ENCODE results near the gene AGBL5. TPM values are rescaled to one million over a fixed set of nuclear protein-coding genes. Genes with fewer than 3 reads are reported as not detected.
A peak's percentile ranks its signal among the peaks of the same experiment; 100 is the strongest.

Gene AGBL5
- total RNA-seq, 1 experiment from 2014 or later = 40.0 TPM

GRCh38 chr2:27010139-27010538, 41.3 kb upstream of the AGBL5 start:
- no peak overlapping the region for H3K9ac ChIP-seq (ENCODE audit: low read length)
- peak overlapping the region in 1 of 2 experiments; percentile 37; a peak in 2 of 4 replicates for H3K4me3 ChIP-seq (replicated peaks in 1 of 2; ENCODE audit: low read depth in 1 of 2, low read length in 2 of 2)
- TF ChIP-seq ELF1 (IDR thresholded peaks at IDR 0.05; ENCODE audit: borderline replicate concordance, low read depth) = no peak
- no peak for TF ChIP-seq ZBTB33 (IDR thresholded peaks at IDR 0.05; ENCODE audit: extremely low read depth, insufficient replicate concordance, low read length)
- no peak for TF ChIP-seq TCF7L2 (IDR thresholded peaks at IDR 0.05; ENCODE audit: borderline replicate concordance, extremely low read depth, insufficient read depth, insufficient read length)
- no peak for TF ChIP-seq CEBPB (IDR thresholded peaks at IDR 0.05; ENCODE audit: low read depth)
- TF ChIP-seq, protein P1, sequence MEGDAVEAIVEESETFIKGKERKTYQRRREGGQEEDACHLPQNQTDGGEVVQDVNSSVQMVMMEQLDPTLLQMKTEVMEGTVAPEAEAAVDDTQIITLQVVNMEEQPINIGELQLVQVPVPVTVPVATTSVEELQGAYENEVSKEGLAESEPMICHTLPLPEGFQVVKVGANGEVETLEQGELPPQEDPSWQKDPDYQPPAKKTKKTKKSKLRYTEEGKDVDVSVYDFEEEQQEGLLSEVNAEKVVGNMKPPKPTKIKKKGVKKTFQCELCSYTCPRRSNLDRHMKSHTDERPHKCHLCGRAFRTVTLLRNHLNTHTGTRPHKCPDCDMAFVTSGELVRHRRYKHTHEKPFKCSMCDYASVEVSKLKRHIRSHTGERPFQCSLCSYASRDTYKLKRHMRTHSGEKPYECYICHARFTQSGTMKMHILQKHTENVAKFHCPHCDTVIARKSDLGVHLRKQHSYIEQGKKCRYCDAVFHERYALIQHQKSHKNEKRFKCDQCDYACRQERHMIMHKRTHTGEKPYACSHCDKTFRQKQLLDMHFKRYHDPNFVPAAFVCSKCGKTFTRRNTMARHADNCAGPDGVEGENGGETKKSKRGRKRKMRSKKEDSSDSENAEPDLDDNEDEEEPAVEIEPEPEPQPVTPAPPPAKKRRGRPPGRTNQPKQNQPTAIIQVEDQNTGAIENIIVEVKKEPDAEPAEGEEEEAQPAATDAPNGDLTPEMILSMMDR (IDR thresholded peaks at IDR 0.05 in 2 of 3, conservative IDR thresholded peaks at IDR 0.05 in 1 of 3; ENCODE audit: borderline replicate concordance in 1 of 3, insufficient read depth in 1 of 3, low read depth in 2 of 3, low read length in 2 of 3) = no peak
- no peak for TF ChIP-seq POLR2AphosphoS5 (IDR thresholded peaks at IDR 0.05; ENCODE audit: low read depth, low read length)
- no peak for TF ChIP-seq RAD21 (IDR thresholded peaks at IDR 0.05; ENCODE audit: low read depth)
- TF ChIP-seq ATF3 (IDR thresholded peaks at IDR 0.05) = no peak
- no peak for TF ChIP-seq EGR1 (IDR thresholded peaks at IDR 0.05; ENCODE audit: low read depth)
- no peak for TF ChIP-seq MAX (IDR thresholded peaks at IDR 0.05)
- no peak for TF ChIP-seq SRF (IDR thresholded peaks at IDR 0.05; ENCODE audit: low read depth)
- TF ChIP-seq ZNF274 (IDR thresholded peaks at IDR 0.05; ENCODE audit: low read depth, low read length) = no peak
- no peak for TF ChIP-seq SIN3A (IDR thresholded peaks at IDR 0.05; ENCODE audit: low read depth)
- no peak for TF ChIP-seq EZH2phosphoT487 (IDR thresholded peaks at IDR 0.05; ENCODE audit: borderline replicate concordance)
- TF ChIP-seq FOSL1 (IDR thresholded peaks at IDR 0.05; ENCODE audit: low read depth) = no peak
- TF ChIP-seq JUND (IDR thresholded peaks at IDR 0.05) = no peak
- no peak for TF ChIP-seq SP1 (IDR thresholded peaks at IDR 0.05; ENCODE audit: low read depth)
- H3K27me3 ChIP-seq (ENCODE audit: insufficient read depth, low read length) = no peaks in the 10 kb centered on the region
- ChIA-PET POLR2A (interaction anchor here (1.1 to 1.5 kb wide), 2 partner anchors 56 to 165 kb away, joined by 3 to 5 read pairs; no protein-coding TSS in a partner anchor), RAD21 (ENCODE audit: low non-redundant PET in 1 of 2, low total read pairs in 2 of 2, uncharacterized antibody in 2 of 2, unreplicated experiment in 2 of 2) (interaction anchor here (0.8 to 1.1 kb wide), 4 partner anchors 48 to 164 kb away, joined by 3 to 8 read pairs (median 5); no protein-coding TSS in a partner anchor), CTCF (interaction anchor here (0.7 to 3.0 kb wide), 7 partner anchors 28 to 682 kb away, joined by 3 to 24 read pairs (median 4); no protein-coding TSS in a partner anchor)
- BruUV-seq (replicated peaks) = no TSS peak
- DNase-seq (ENCODE audit: low read depth, low spot score) = no peak
- no peak for ATAC-seq
- no peak overlapping the region for H2AFZ ChIP-seq (ENCODE audit: low read depth, low read length, poor library complexity, severe bottlenecking)
- H3K9me2 ChIP-seq (ENCODE audit: insufficient read depth) = no peaks in the 10 kb centered on the region
- H3K4me1 ChIP-seq (ENCODE audit: control insufficient read depth in 1 of 2, insufficient read depth in 2 of 2, low read length in 2 of 2) = peaks cover 22 to 38% of the 10 kb centered on the region in 2 experiments
- intact Hi-C loops (cut with micrococcal nuclease) = no loop called here
- no peaks in the 10 kb centered on the region; the same call in 1 of the 2 replicates for H3K79me2 ChIP-seq (ENCODE audit: insufficient read depth, low read length)
- peak overlapping the region; percentile 54 for H3K27ac ChIP-seq (ENCODE audit: low read depth, low read length)
- no peaks in the 10 kb centered on the region for H3K36me3 ChIP-seq (ENCODE audit: control insufficient read depth in 1 of 2, insufficient read depth in 2 of 2, low read length in 2 of 2)
- H4K20me1 ChIP-seq (ENCODE audit: insufficient read depth) = no peaks in the 10 kb centered on the region
- H3K4me2 ChIP-seq (ENCODE audit: low read length) = peak overlapping the region; percentile 65
- H3K9me3 ChIP-seq (ENCODE audit: control insufficient read depth in 1 of 2, insufficient read depth in 1 of 2, low read depth in 1 of 2, low read length in 2 of 2) = no peaks in the 10 kb centered on the region

Measured in HCT116 (cell line).